Nephron progenitor cell (in vitro differentiated cells): ENCODE data around the gene GABRR1.
"Not testable (repeated sequence)": the region's sequence is repeated elsewhere in the genome, so short reads cannot be mapped to it uniquely, and the experiment has no call there.

ENCODE experiments used
- DNase-seq: peaks from one replicate; pipeline ENCODE4 v3.0.0; 2021
- H3K27ac Mint-ChIP-seq: 2 replicates; pipeline ENCODE4 v1.8.0; 2021; ENCODE audit warnings: mild to moderate bottlenecking, moderate library complexity, mixed read lengths
- H3K27me3 Mint-ChIP-seq: 2 replicates; pipeline ENCODE4 v1.8.0; 2021; ENCODE audit warnings: mild to moderate bottlenecking, low read depth, mixed read lengths; ENCODE audit not compliant: poor library complexity
- H3K36me3 Mint-ChIP-seq: 2 replicates; pipeline ENCODE4 v1.8.0; 2021; ENCODE audit warnings: low read depth, mixed read lengths
- H3K4me1 Mint-ChIP-seq: 2 replicates; pipeline ENCODE4 v1.8.0; 2021; ENCODE audit warnings: mixed read lengths
- H3K4me3 Mint-ChIP-seq: 2 replicates; pipeline ENCODE4 v1.8.0; 2021; ENCODE audit warnings: mild to moderate bottlenecking, moderate library complexity, mixed read lengths
- H3K9me3 Mint-ChIP-seq: 2 replicates; pipeline ENCODE4 v1.8.0; 2021; ENCODE audit warnings: mild to moderate bottlenecking, moderate library complexity, mixed read lengths
- CTCF ChIP-seq: fragments of 200-600 bp; sonication (generic); IDR thresholded peaks from 2 replicates; pipeline ENCODE4 v1.5.0; 2021; ENCODE audit warnings: antibody characterized with exemption

Gene GABRR1

GRCh38 chr6:89138173-89138572 is 79.0 kb downstream of the GABRR1 start:
- Mint-ChIP-seq H3K9me3 (peaks cover 9% of the 10 kb centered on the region), H3K36me3 (peaks cover 25% of the 10 kb centered on the region), H3K27ac (no peak overlapping the region)

GRCh38 chr6:89134723-89135122 is 82.4 kb downstream of the GABRR1 start:
- H3K36me3 Mint-ChIP-seq: peaks cover 23% of the 10 kb centered on the region

More at GRCh38 chr6:89138173-89138572, 79.0 kb downstream of the GABRR1 start:
- Mint-ChIP-seq H3K4me3 (no peak overlapping the region), H3K4me1 (peaks cover 7% of the 10 kb centered on the region), H3K27me3 (peaks cover 5% of the 10 kb centered on the region)
- no peak for TF ChIP-seq CTCF
- no peak for DNase-seq

GRCh38 chr6:89133981-89134380 is 83.2 kb downstream of the GABRR1 start:
- no peak overlapping the region for H3K27ac Mint-ChIP-seq
- peaks cover 5% of the 10 kb centered on the region for H3K27me3 Mint-ChIP-seq
- no peak for TF ChIP-seq CTCF
- peaks cover under 1% of the 10 kb centered on the region for H3K4me1 Mint-ChIP-seq
- H3K9me3 Mint-ChIP-seq: peaks cover 16% of the 10 kb centered on the region
- peaks cover 24% of the 10 kb centered on the region for H3K36me3 Mint-ChIP-seq
- DNase-seq: no peak
- H3K4me3 Mint-ChIP-seq: no peak overlapping the region

More at GRCh38 chr6:89134723-89135122, 82.4 kb downstream of the GABRR1 start:
- H3K27ac Mint-ChIP-seq: no peak overlapping the region
- no peak overlapping the region for H3K4me3 Mint-ChIP-seq
- H3K27me3 Mint-ChIP-seq: peaks cover 5% of the 10 kb centered on the region
- H3K4me1 Mint-ChIP-seq: peaks cover 7% of the 10 kb centered on the region
- no peak for TF ChIP-seq CTCF
- H3K9me3 Mint-ChIP-seq: peaks cover 15% of the 10 kb centered on the region
- no peak for DNase-seq

GRCh38 chr6:89132057-89132456 is 85.1 kb downstream of the GABRR1 start:
- Mint-ChIP-seq H3K36me3 (peaks cover 33% of the 10 kb centered on the region), H3K27me3 (peaks cover 5% of the 10 kb centered on the region), H3K4me1 (no peaks in the 10 kb centered on the region), H3K9me3 (peaks cover 30% of the 10 kb centered on the region), H3K4me3 (no peak overlapping the region), H3K27ac (no peak overlapping the region)
- no peak for TF ChIP-seq CTCF
- no peak for DNase-seq

- H3K4me1 Mint-ChIP-seq: no peaks in the 10 kb centered on the region
- DNase-seq: no peak
- no peak overlapping the region for H3K4me3 Mint-ChIP-seq
- peaks cover 37% of the 10 kb centered on the region for H3K36me3 Mint-ChIP-seq
- H3K27me3 Mint-ChIP-seq: peaks cover 5% of the 10 kb centered on the region
- TF ChIP-seq CTCF: no peak
- H3K9me3 Mint-ChIP-seq: peaks cover 34% of the 10 kb centered on the region
- H3K27ac Mint-ChIP-seq: no peak overlapping the region
Observed at GRCh38 chr6:89131599-89131998, 85.6 kb downstream of the GABRR1 start.

- peak overlapping the region; percentile 50 for H3K27ac Mint-ChIP-seq
- not testable (repeated sequence) for H3K4me3 Mint-ChIP-seq, DNase-seq, H3K4me1 Mint-ChIP-seq, H3K27me3 Mint-ChIP-seq
- peaks cover 30% of the 10 kb centered on the region for H3K36me3 Mint-ChIP-seq
- peaks cover 29% of the 10 kb centered on the region for H3K9me3 Mint-ChIP-seq
Observed at GRCh38 chr6:89128256-89128671, 88.9 kb downstream of the GABRR1 start.
